ENCODE results near the gene RUFY1.

DNA sequence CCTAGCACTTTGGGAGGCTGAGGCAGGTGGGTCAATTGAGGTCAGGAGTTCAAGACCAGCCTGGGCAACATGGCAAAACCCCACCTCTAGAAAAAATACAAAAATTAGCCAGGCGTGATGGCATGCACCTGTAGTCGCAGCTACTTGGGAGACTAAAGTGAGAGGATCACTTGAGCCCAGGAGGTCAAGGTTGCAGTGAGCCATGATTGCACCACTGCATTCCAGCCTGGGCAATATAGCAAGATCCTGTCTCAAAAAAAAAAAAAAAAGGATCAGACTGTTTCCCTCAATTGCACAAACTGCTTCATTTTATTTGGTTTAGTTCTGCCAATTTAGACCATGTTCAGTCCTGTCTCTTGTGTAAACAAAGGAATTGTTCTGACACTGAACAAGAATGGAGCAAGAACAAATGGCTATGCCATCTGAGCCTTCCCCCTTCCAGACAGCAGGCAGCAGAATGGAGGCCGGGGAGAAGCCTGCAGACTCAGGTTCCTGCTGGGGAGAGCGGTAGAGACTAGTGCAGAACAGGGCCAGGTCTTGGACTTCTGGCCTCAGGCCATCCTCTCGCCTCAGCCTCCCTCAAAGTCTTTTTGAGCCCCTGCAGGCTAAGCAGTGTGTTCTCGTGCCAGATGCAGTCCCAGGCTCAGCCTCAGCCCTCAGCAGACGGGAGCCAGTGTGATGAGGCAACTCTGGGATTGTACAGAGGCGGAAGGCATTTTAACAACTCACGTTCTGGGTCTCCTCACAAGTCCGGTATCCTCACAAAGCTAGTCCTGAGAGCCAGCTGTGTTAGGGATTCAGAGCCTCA, 54.9 kb downstream of the RUFY1 start:
- TF ChIP-seq POLR2A (IDR thresholded peaks at IDR 0.05; ENCODE audit: low read depth, low read length) = no peak
- no peak for TF ChIP-seq POLR2AphosphoS5 (IDR thresholded peaks at IDR 0.05; ENCODE audit: low read depth, low read length)

Measured in GM12892 (cell line).